GM12801 (cell line): Measurements from ENCODE around the gene WWOX.

Experiments used
- TF ChIP-seq, protein P1 (sequence below): IDR thresholded peaks from one replicate; pipeline ENCODE4 v1.5.1; 2011; ENCODE audit warnings: control low read depth; ENCODE audit not compliant: insufficient read length; ENCODE audit errors: extremely low read depth

WWOX gene

GRCh38 chr16:78106686-78107085 lies 7.2 kb downstream of the WWOX start:
- TF ChIP-seq, protein P1, sequence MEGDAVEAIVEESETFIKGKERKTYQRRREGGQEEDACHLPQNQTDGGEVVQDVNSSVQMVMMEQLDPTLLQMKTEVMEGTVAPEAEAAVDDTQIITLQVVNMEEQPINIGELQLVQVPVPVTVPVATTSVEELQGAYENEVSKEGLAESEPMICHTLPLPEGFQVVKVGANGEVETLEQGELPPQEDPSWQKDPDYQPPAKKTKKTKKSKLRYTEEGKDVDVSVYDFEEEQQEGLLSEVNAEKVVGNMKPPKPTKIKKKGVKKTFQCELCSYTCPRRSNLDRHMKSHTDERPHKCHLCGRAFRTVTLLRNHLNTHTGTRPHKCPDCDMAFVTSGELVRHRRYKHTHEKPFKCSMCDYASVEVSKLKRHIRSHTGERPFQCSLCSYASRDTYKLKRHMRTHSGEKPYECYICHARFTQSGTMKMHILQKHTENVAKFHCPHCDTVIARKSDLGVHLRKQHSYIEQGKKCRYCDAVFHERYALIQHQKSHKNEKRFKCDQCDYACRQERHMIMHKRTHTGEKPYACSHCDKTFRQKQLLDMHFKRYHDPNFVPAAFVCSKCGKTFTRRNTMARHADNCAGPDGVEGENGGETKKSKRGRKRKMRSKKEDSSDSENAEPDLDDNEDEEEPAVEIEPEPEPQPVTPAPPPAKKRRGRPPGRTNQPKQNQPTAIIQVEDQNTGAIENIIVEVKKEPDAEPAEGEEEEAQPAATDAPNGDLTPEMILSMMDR, result no peak

- TF ChIP-seq, protein P1, result no peak
These were observed 9.0 kb downstream of the WWOX start for GRCh38 chr16:78108451-78108850.

- TF ChIP-seq, protein P1, result no peak
These were observed 13.8 kb downstream of the WWOX start for GRCh38 chr16:78113258-78113657.

DNA sequence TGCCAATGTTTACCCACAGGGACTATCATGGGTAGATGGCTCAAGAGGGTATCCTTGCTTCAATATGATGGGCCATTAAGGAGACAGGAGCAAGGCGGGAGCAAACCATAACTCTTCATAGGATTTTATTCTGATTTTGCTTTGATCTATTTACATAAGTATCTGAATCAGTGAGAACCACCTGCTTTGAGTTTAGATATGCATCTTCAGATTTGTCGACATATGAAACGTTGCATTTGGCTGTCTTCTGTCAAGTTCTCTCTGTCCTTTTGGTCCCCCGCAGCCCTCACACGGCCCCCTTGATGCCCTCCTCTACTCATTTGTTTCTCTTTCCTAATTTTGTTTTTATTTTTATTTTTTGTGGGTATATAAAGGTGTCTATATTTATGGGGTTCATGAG lies 16.2 kb downstream of the WWOX start:
- TF ChIP-seq, protein P1, result no peak

- TF ChIP-seq, protein P1, result no peak
These were observed 17.5 kb downstream of the WWOX start for GRCh38 chr16:78116946-78117345.

GRCh38 chr16:78117391-78117790 lies 17.9 kb downstream of the WWOX start:
- TF ChIP-seq, protein P1, result no peak

DNA sequence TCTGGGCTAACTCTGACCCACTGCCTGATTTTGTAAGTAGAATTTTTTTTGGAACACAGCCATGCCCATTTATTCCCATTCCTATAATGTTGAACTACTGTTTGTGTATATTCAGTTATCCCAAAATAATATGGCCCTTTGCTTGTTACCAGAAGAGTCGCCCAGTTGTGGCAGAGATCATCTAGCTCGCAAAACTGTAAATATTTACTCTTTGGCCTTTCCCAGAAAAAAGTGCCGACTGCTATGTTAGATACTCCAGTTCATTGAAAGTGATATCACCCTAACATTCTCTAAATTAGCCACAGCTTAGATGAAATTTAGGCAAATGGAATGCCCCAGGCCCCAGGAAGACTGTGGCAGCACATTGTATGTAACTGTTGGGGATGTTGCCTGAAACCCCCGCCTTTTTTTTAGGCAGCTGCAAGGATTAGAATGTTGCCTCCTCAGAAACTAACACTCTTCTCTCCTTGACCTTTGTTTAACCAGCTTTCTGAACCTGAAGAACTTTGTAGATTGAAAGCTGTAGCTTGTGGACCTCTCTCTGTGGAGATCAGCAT lies 19.1 kb downstream of the WWOX start:
- TF ChIP-seq, protein P1, result no peak
